BLaER1 treated with 17β-estradiol and CSF1 and Interleukin-3, amounts not matched to agents 10 nM and 100 nM (cell line): Measurements from ENCODE around the gene JAKMIP2.

Experiments used
- H3K27ac ChIP-seq, 11 experiments: shearing (Covaris generic); formaldehyde crosslinking; 2 replicates each; pipeline ENCODE4 v1.8.1; 2022
- H3K27me3 ChIP-seq, 11 experiments: shearing (Covaris generic); formaldehyde crosslinking; 2 replicates each; pipeline ENCODE4 v1.8.1; 2022
- H3K36me3 ChIP-seq, 11 experiments: shearing (Covaris generic); formaldehyde crosslinking; 2 replicates each; pipeline ENCODE4 v1.8.1; 2022
- H3K4me1 ChIP-seq, 10 experiments: shearing (Covaris generic); formaldehyde crosslinking; 2 replicates each; pipeline ENCODE4 v1.8.1; 2022
- H3K4me2 ChIP-seq, 11 experiments: shearing (Covaris generic); formaldehyde crosslinking; 2 replicates each; pipeline ENCODE4 v1.8.1; 2022
- H3K4me3 ChIP-seq, 10 experiments: shearing (Covaris generic); formaldehyde crosslinking; 2 replicates each; pipeline ENCODE4 v1.8.1; 2022
- H3K9ac ChIP-seq, 11 experiments: shearing (Covaris generic); formaldehyde crosslinking; 2 replicates each; pipeline ENCODE4 v1.8.1; 2022
- H3K9me3 ChIP-seq, 11 experiments: shearing (Covaris generic); formaldehyde crosslinking; replicated peaks in 1 of 11; 2 replicates each; pipeline ENCODE4 v1.8.1; 2022
- H4K20me1 ChIP-seq, 11 experiments: shearing (Covaris generic); formaldehyde crosslinking; 2 replicates each; pipeline ENCODE4 v1.8.1; 2022
- Cebpa-rat ChIP-seq, 11 experiments: shearing (Covaris generic); IDR thresholded peaks; 2 replicates each; pipeline ENCODE4 v1.8.1; 2022

JAKMIP2 gene

GRCh38 chr5:147697380-147697779 lies 85.1 kb downstream of the JAKMIP2 start:
- Histone ChIP-seq H3K4me1 (peaks cover 5 to 61% (median 8%) of the 10 kb centered on the region in 10 experiments; a peak in 16 of 20 replicates), H3K27me3 (no peaks in the 10 kb centered on the region), H3K4me2 (peak overlapping the region in 2 of 11 experiments; percentile 33 to 50; a peak in 3 of 22 replicates), H3K36me3 (peaks cover 16 to 94% (median 24%) of the 10 kb centered on the region in 11 experiments; a peak in 20 of 22 replicates), H3K4me3 (peak overlapping the region in 7 of 10 experiments; percentile 1 to 30 (median 20); a peak in 6 of 20 replicates), H3K9me3 (peaks cover 32 to 52% (median 40%) of the 10 kb centered on the region in 11 experiments), H3K9ac (no peak overlapping the region), H4K20me1 (peaks cover 0 to 73% (median 0%) of the 10 kb centered on the region in 11 experiments; a peak in 6 of 22 replicates), H3K27ac (no peak overlapping the region)
- no peak for TF ChIP-seq Cebpa-rat (IDR thresholded peaks at IDR 0.05)

- Histone ChIP-seq H3K4me3 (no peak overlapping the region), H3K9me3 (peaks cover 32 to 39% (median 38%) of the 10 kb centered on the region in 11 experiments), H3K4me2 (peak overlapping the region in 3 of 11 experiments; percentile 1 to 46 (median 14); a peak in 5 of 22 replicates), H4K20me1 (peaks cover 0 to 75% (median 0%) of the 10 kb centered on the region in 11 experiments; a peak in 6 of 22 replicates), H3K36me3 (peaks cover 16 to 97% (median 26%) of the 10 kb centered on the region in 11 experiments; a peak in 20 of 22 replicates), H3K27me3 (no peaks in the 10 kb centered on the region), H3K9ac (no peak overlapping the region), H3K4me1 (peaks cover 5 to 46% (median 8%) of the 10 kb centered on the region in 10 experiments; a peak in 15 of 20 replicates), H3K27ac (no peak overlapping the region)
- no peak for TF ChIP-seq Cebpa-rat (IDR thresholded peaks at IDR 0.05)
These were observed 87.8 kb downstream of the JAKMIP2 start for GRCh38 chr5:147694772-147695171.

- no peak overlapping the region for H3K4me3 ChIP-seq
- no peak for TF ChIP-seq Cebpa-rat (IDR thresholded peaks at IDR 0.05)
- no peaks in the 10 kb centered on the region for H3K27me3 ChIP-seq
- no peak overlapping the region for H3K9ac ChIP-seq
- H3K9me3 ChIP-seq = peaks cover 18 to 24% (median 23%) of the 10 kb centered on the region in 11 experiments
- H3K4me1 ChIP-seq = peaks cover 5 to 47% (median 8%) of the 10 kb centered on the region in 10 experiments; a peak in 15 of 20 replicates
- no peak overlapping the region for H3K27ac ChIP-seq
- H3K4me2 ChIP-seq = no peak overlapping the region
- H3K36me3 ChIP-seq = peaks cover 13 to 97% (median 20%) of the 10 kb centered on the region in 11 experiments; a peak in 20 of 22 replicates
- peaks cover 0 to 86% (median 0%) of the 10 kb centered on the region in 11 experiments; a peak in 7 of 22 replicates for H4K20me1 ChIP-seq
These were observed 89.3 kb downstream of the JAKMIP2 start for GRCh38 chr5:147693233-147693632.

GRCh38 chr5:147691130-147691529 lies 91.4 kb downstream of the JAKMIP2 start:
- Histone ChIP-seq H3K9ac (no peak overlapping the region), H3K36me3 (peaks cover 0 to 94% (median 6%) of the 10 kb centered on the region in 11 experiments; a peak in 8 of 22 replicates), H3K4me2 (no peak overlapping the region), H3K27me3 (no peaks in the 10 kb centered on the region), H3K27ac (no peak overlapping the region), H3K4me3 (no peak overlapping the region), H4K20me1 (peaks cover 0 to 99% (median 0%) of the 10 kb centered on the region in 11 experiments; a peak in 7 of 22 replicates), H3K4me1 (peaks cover 5 to 50% (median 8%) of the 10 kb centered on the region in 10 experiments; a peak in 16 of 20 replicates), H3K9me3 (peaks cover 0 to 3% (median 2%) of the 10 kb centered on the region in 11 experiments; a peak in 14 of 22 replicates)
- no peak for TF ChIP-seq Cebpa-rat (IDR thresholded peaks at IDR 0.05)

GRCh38 chr5:147690595-147690994 lies 91.9 kb downstream of the JAKMIP2 start:
- no peak overlapping the region for H3K9ac ChIP-seq
- H3K36me3 ChIP-seq = peaks cover 0 to 95% (median 6%) of the 10 kb centered on the region in 11 experiments; a peak in 8 of 22 replicates
- no peaks in the 10 kb centered on the region for H3K27me3 ChIP-seq
- H3K4me3 ChIP-seq = no peak overlapping the region
- TF ChIP-seq Cebpa-rat (IDR thresholded peaks at IDR 0.05) = no peak
- H4K20me1 ChIP-seq = peaks cover 0 to 99% (median 0%) of the 10 kb centered on the region in 11 experiments; a peak in 7 of 22 replicates
- H3K27ac ChIP-seq = no peak overlapping the region
- H3K9me3 ChIP-seq = no peaks in the 10 kb centered on the region
- H3K4me2 ChIP-seq = no peak overlapping the region
- H3K4me1 ChIP-seq = peaks cover 5 to 51% (median 8%) of the 10 kb centered on the region in 10 experiments; a peak in 16 of 20 replicates

GRCh38 chr5:147689426-147689825 lies 93.1 kb downstream of the JAKMIP2 start:
- Histone ChIP-seq H3K9me3 (no peaks in the 10 kb centered on the region), H3K9ac (no peak overlapping the region), H3K27me3 (no peaks in the 10 kb centered on the region), H3K4me3 (no peak overlapping the region), H3K27ac (no peak overlapping the region), H4K20me1 (peaks cover 0 to 99% (median 0%) of the 10 kb centered on the region in 11 experiments; a peak in 7 of 22 replicates), H3K36me3 (peaks cover 0 to 93% (median 6%) of the 10 kb centered on the region in 11 experiments; a peak in 8 of 22 replicates), H3K4me1 (peaks cover 4 to 39% (median 5%) of the 10 kb centered on the region in 10 experiments; a peak in 16 of 20 replicates), H3K4me2 (no peak overlapping the region)
- TF ChIP-seq Cebpa-rat (IDR thresholded peaks at IDR 0.05) = no peak

- no peak for TF ChIP-seq Cebpa-rat (IDR thresholded peaks at IDR 0.05)
- peaks cover 0 to 93% (median 6%) of the 10 kb centered on the region in 11 experiments; a peak in 8 of 22 replicates for H3K36me3 ChIP-seq
- no peak overlapping the region for H3K27ac ChIP-seq
- no peak overlapping the region for H3K9ac ChIP-seq
- no peaks in the 10 kb centered on the region for H3K27me3 ChIP-seq
- H3K9me3 ChIP-seq = no peaks in the 10 kb centered on the region
- H4K20me1 ChIP-seq = peaks cover 0 to 99% (median 0%) of the 10 kb centered on the region in 11 experiments; a peak in 7 of 22 replicates
- H3K4me1 ChIP-seq = peaks cover 0 to 33% (median 0%) of the 10 kb centered on the region in 10 experiments; a peak in 6 of 20 replicates
- H3K4me2 ChIP-seq = no peak overlapping the region
- H3K4me3 ChIP-seq = no peak overlapping the region
These were observed 93.7 kb downstream of the JAKMIP2 start for GRCh38 chr5:147688656-147689356.

GRCh38 chr5:147687118-147687517 lies 95.4 kb downstream of the JAKMIP2 start:
- H3K9ac ChIP-seq = no peak overlapping the region
- H3K36me3 ChIP-seq = peaks cover 0 to 93% (median 6%) of the 10 kb centered on the region in 11 experiments; a peak in 8 of 22 replicates
- H3K4me2 ChIP-seq = no peak overlapping the region
- peaks cover 0 to 31% (median 0%) of the 10 kb centered on the region in 10 experiments; a peak in 4 of 20 replicates for H3K4me1 ChIP-seq
- H3K27me3 ChIP-seq = no peaks in the 10 kb centered on the region
- H3K27ac ChIP-seq = no peak overlapping the region
- no peak overlapping the region for H3K4me3 ChIP-seq
- peaks cover 0 to 99% (median 0%) of the 10 kb centered on the region in 11 experiments; a peak in 7 of 22 replicates for H4K20me1 ChIP-seq
- no peak for TF ChIP-seq Cebpa-rat (IDR thresholded peaks at IDR 0.05)
- no peaks in the 10 kb centered on the region for H3K9me3 ChIP-seq

GRCh38 chr5:147686421-147686820 lies 96.1 kb downstream of the JAKMIP2 start:
- H3K4me1 ChIP-seq = peaks cover 0 to 31% (median 0%) of the 10 kb centered on the region in 10 experiments; a peak in 4 of 20 replicates
- H3K27ac ChIP-seq = no peak overlapping the region
- H4K20me1 ChIP-seq = peaks cover 0 to 99% (median 0%) of the 10 kb centered on the region in 11 experiments; a peak in 7 of 22 replicates
- no peak overlapping the region for H3K4me3 ChIP-seq
- H3K9me3 ChIP-seq = no peaks in the 10 kb centered on the region
- peak overlapping the region in 1 of 11 experiments; percentile 39; a peak in 1 of 22 replicates for H3K4me2 ChIP-seq
- no peak for TF ChIP-seq Cebpa-rat (IDR thresholded peaks at IDR 0.05)
- H3K9ac ChIP-seq = no peak overlapping the region
- H3K27me3 ChIP-seq = no peaks in the 10 kb centered on the region
- peaks cover 0 to 93% (median 0%) of the 10 kb centered on the region in 11 experiments; a peak in 8 of 22 replicates for H3K36me3 ChIP-seq
